Measurements from ENCODE around the gene SLC8A2.

The SLC8A2 gene

GRCh38 chr19:47503130-47503825, 31.6 kb upstream of the SLC8A2 start:
- no peak for DNase-seq (ENCODE audit: low read depth)

DNA sequence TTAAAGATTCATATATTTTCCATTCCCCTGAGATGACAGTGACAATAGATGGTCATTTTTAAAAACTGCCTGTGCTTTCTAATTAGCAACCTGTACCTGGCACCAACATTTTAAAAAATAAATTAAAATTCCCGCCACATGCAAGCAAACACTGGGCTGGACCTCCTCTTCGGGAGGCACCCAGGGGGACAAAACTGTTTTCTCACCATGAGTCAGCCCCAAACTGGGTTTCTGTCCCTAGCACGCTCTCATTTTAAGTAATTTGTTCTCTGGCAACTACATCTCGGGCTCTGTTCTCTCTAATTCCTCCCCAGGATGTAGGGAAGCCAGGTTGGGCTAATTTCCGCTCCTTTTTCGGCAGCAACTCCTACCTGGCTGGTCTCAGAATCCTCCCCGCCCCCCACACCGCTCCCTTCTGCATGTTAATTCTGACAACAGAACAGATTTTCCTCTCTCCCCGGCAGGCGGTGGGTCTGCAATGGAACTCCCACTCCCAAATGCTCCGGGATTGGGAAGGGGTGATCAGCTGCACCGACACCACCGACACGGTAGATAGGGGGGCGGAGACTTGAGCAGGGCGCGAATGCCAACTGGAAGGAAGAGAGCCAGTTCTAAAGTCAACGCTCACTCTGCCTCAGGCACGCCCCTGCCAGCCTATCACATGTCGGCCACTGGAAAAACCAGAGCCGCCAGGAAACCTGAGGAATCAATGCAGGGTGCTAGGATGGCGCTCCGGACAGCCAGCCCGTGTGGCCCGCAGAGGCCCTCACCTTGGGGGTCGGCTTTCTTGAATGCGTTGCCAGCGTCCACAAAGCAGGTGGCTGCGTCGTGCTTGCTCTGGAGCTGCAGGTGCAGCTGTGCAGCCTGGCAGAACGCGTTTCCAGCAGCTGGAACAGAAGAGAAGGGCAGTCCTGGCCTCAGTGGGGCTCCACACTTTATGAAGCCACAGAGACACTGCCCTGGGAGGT, 28.5 kb upstream of the SLC8A2 start:
- DNase-seq (ENCODE audit: low read depth): no peak

GRCh38 chr19:47499371-47499770, 27.7 kb upstream of the SLC8A2 start:
- DNase-seq (ENCODE audit: low read depth): no peak

- DNase-seq (ENCODE audit: low read depth): no peak
Measured at GRCh38 chr19:47498561-47498960, 26.9 kb upstream of the SLC8A2 start.

DNA sequence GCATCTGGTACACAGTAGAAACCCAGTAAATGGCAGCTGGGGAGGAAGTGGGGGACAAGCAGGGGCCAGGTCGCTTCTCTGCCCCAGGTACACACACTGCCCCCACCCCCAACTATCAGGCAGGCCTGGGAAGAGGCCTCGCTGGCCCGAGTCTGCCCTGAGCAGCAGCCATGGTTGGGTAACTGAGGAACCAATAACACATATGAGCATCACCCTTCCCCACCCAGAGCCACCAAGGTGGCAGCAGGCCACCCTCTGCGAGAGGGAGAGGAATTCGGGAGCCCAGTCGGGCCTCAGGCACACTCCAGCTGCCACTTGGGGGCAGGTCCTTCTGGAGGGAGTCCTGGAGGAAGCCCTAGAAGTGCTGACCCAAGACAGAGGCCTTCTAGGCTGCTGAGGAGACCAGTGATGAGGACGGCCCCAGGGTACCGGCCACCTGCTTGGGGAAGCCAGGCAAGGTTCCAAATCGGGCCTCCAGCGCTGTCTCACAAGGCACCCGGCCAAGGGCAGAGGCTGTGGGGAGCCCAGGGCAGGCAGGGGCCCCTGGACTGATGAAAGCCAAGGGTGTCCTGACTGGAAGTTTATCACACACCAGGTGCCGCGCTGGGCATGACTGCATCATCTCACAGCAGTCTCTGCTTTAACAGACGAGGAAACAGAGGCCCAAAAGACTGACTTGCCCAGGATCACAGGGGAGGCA, 26.3 kb upstream of the SLC8A2 start:
- DNase-seq (ENCODE audit: low read depth): no peak

- no peak for DNase-seq (ENCODE audit: low read depth)
Measured at GRCh38 chr19:47497050-47497766, 25.5 kb upstream of the SLC8A2 start.

- DNase-seq (ENCODE audit: low read depth): no peak
Measured at GRCh38 chr19:47495478-47496372, 24.0 kb upstream of the SLC8A2 start.

GRCh38 chr19:47494729-47495128, 23.0 kb upstream of the SLC8A2 start:
- no peak for DNase-seq (ENCODE audit: low read depth)

GRCh38 chr19:47494211-47494547, 22.5 kb upstream of the SLC8A2 start:
- no peak for DNase-seq (ENCODE audit: low read depth)

DNA sequence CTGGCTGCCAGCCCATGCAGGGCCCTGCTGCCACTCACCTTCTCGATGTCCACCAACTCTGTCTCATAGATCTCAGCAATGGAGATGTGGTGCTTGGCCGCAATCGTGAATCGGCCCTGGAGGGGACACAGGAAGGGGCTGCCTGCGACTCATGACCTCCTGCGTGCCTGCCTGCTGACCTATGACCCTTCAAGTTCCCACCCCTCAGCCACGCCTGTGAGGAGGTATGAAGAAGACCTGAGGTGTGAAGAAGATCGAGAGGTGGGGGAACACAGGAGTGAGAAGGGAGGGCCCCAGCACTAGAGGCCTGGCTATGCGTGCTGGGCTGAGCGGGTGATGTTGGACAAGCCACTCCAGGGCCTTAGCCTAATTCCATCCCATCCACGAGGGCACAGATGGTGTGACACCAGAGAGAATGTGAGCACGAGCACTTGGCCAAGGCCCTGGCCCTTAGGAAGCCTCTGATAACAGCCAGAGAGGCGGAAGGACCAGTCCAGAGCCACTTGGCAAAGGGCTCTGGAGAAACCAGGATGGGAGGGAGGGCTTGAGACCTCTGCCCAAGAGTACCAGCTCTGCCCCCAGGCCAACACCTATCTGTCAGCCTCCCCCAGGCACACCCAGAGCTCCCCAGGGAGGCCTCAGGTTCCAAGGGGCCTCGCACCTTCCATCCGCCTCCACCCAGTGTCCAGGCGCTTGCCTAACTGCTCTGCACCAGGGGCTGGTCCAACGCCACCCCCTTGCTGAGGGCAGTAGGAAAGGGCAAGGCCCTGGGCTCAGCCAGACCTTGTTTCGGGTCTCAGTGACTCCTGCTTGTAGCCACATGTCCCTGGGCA, 21.9 kb upstream of the SLC8A2 start:
- DNase-seq (ENCODE audit: low read depth): no peak

- DNase-seq (ENCODE audit: low read depth): no peak
Measured at GRCh38 chr19:47492571-47493377, 21.1 kb upstream of the SLC8A2 start.

- DNase-seq (ENCODE audit: low read depth): no peak
Measured at GRCh38 chr19:47492137-47492533, 20.4 kb upstream of the SLC8A2 start.

DNA sequence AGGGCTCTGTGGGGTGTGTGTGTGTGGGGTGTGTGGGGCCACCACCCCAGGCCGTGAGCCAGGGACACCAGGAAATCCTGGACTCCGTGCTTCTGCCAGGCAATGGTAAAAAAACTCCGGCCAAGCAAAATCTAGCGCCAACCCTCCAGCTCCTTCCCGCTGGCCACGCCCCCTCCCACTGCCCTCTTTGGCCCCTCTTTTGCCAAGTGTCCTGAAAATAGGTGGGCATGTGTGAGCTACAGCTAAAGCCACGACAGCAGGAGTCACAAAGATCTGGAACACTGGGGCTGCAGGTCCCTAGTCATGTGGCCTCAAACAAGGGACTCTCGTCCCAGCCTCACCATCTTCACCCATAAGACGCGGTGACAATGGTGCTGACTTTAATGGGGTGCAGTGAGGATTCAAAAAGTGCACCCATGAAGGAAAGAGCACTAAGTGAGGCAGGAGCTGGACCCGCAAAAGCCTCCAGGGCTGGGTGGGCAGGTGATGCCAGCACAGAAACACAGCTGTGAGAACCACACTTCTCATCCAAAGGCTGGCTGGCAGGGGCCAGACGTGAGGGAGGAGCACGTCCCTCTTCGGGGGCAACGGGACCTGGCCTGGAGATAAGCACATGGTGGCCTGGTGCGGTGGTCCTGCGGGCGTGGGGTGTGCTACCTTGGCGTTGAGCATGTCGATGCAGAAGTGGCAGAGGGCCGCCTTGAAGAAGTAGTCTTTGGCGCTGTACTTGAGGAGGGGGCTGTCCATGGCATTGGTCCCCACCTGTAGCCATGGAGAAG, 19.9 kb upstream of the SLC8A2 start:
- DNase-seq (ENCODE audit: low read depth): no peak

- no peak for DNase-seq (ENCODE audit: low read depth)
Measured at GRCh38 chr19:47490847-47491246, 19.2 kb upstream of the SLC8A2 start.

DNA sequence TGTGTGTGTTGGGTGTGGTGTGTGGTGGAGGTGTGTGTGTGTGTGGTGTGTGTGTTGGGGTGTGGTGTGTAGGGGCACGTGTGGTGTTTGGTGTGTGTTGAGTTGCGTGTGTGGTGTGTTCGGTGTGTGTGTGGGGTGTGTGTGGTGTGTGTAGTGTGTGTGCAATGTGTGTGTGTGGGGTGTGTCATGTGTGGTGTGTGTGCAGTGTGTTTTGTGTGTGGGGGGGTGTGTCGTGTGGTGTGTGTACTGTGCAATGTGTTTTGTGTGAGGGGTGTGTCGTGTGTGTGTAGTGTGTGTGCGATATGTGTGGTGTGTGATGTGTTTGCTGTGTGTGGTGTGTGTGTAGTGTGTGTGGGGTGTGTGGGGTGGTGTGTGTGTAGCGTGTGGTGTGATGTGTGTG, 18.3 kb upstream of the SLC8A2 start:
- no peak for DNase-seq (ENCODE audit: low read depth)

- DNase-seq (ENCODE audit: low read depth): no peak
Measured at GRCh38 chr19:47489072-47489914, 17.6 kb upstream of the SLC8A2 start.
